ENCODE data around the gene PSD4. TPM values are rescaled to one million over a fixed set of nuclear protein-coding genes. Genes with fewer than 3 reads are reported as not detected.

Gene PSD4
- total RNA-seq, 1 experiment from 2014 or later, result 1.0 TPM

GRCh38 chr2:113157897-113158753 is 15.6 kb upstream of the PSD4 start:
- no peak overlapping the region for H2AFZ ChIP-seq (ENCODE audit: low read length)
- TF ChIP-seq CTCF (conservative IDR thresholded peaks at IDR 0.05), result no peak
- H3K27ac Mint-ChIP-seq, result no peak overlapping the region

More at GRCh38 chr2:113157897-113158753, 15.6 kb upstream of the PSD4 start:
- Mint-ChIP-seq H3K9me3 (no peaks in the 10 kb centered on the region), H3K4me3 (peak overlapping the region; percentile 60 to 81), H3K27me3 (ENCODE audit: low read depth) (peaks cover 29% of the 10 kb centered on the region), H3K36me3 (ENCODE audit: insufficient read depth in 1 of 3, low read depth in 3 of 3) (no peaks in the 10 kb centered on the region), H3K4me1 (peaks cover 15% of the 10 kb centered on the region in 2 experiments)
- DNase-seq, result no peak
- Histone ChIP-seq H3K79me2 (ENCODE audit: insufficient read depth, low read length) (no peaks in the 10 kb centered on the region), H3K79me1 (ENCODE audit: insufficient read depth, low read depth, low read length, poor library complexity, severe bottlenecking) (no peaks in the 10 kb centered on the region), H3K4me1 (ENCODE audit: insufficient read depth, low read length) (no peaks in the 10 kb centered on the region), H3K27me3 (ENCODE audit: insufficient read depth, low read length) (peaks cover 5% of the 10 kb centered on the region; the same call in 1 of the 2 replicates), H3T11ph (ENCODE audit: low read length) (no peak overlapping the region), H2AK5ac (ENCODE audit: insufficient read length, low read length) (no peak overlapping the region), H4K91ac (ENCODE audit: insufficient read length, low read depth, low read length) (no peak overlapping the region), H3K4ac (ENCODE audit: low read depth, low read length) (no peak overlapping the region), H3K18ac (ENCODE audit: insufficient read length, low read depth, low read length) (no peak overlapping the region), H3K23ac (ENCODE audit: insufficient read length, low read depth, low read length) (no peak overlapping the region), H3K14ac (ENCODE audit: insufficient read depth, low read length) (no peak overlapping the region), H2BK20ac (ENCODE audit: low read depth, low read length, poor library complexity, severe bottlenecking) (no peak overlapping the region), H4K8ac (replicated peaks; ENCODE audit: insufficient read length, low read depth, low read length) (no peak overlapping the region), H3K27ac (ENCODE audit: insufficient read length, low read depth, low read length) (no peak overlapping the region), H3K9ac (ENCODE audit: extremely low read depth, insufficient read length, low read length) (no peak overlapping the region), H3K4me2 (ENCODE audit: insufficient read depth, insufficient read length, low read length) (peak overlapping the region; percentile 46), H2BK12ac (ENCODE audit: insufficient read length, low read depth, low read length) (no peak overlapping the region), H3K56ac (ENCODE audit: insufficient read length, low read depth, low read length) (no peak overlapping the region), H2BK5ac (ENCODE audit: insufficient read length, low read length) (no peak overlapping the region), H3K9me3 (ENCODE audit: control insufficient read depth, low read depth, low read length) (no peaks in the 10 kb centered on the region), H2BK15ac (ENCODE audit: low read depth, low read length) (no peak overlapping the region), H4K20me1 (ENCODE audit: control insufficient read depth, insufficient read depth, insufficient read length) (no peaks in the 10 kb centered on the region), H2BK120ac (ENCODE audit: low read depth, low read length, poor library complexity, severe bottlenecking) (no peak overlapping the region), H3K23me2 (ENCODE audit: insufficient read length, low read depth, low read length, poor library complexity, severe bottlenecking) (no peaks in the 10 kb centered on the region), H4K5ac (ENCODE audit: insufficient read length, low read depth, low read length) (no peak overlapping the region)
- whole genome bisulfite sequencing (ENCODE audit: extremely low coverage, insufficient read length, low lambda C conversion rate), result no CpG with 5 or more reads among the region's 10 CpGs
